Measurements from ENCODE around the gene PCLO.
"Not testable (repeated sequence)": the region's sequence is repeated elsewhere in the genome, so short reads cannot be mapped to it uniquely, and the experiment has no call there.

Gene PCLO

DNA sequence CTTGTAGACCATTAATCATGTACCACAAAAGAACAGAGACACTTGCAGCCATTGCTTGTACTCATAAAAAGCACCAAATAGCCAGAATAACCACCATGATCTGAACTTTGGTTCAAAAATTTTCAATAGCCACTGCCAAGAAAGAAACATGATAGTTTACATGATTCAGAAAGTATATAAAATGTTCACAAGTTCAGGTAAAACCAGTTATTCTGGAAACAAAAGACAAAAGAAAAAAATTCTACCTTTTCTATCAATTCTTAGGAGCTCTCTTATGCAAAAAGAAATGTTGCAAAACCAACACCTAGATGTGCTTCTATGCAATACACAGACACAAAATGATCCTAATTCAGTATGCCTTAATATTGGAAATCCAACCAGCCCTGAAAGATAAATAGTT lies 108.7 kb downstream of the PCLO start:
- DNase-seq (ENCODE audit: low read depth): no peak

DNA sequence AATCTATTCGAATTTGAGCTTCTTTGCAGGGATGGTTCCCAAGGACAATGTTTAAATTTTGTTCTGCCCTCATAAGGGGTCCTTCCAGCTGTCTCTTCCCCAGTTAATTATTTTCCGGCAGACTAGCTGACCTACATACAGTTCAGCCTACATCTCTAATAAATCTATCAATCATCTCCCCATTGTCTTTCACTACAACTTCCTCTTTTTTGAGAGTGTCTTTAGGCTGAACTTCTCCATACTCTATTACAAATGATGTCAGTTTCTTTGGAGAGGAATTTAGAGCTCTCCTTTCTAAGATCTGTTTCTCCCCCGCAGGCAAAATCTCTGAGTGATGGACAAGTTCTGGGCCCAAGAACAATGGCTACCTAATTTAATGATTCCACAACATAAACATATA lies 122.2 kb downstream of the PCLO start:
- DNase-seq (ENCODE audit: low read depth): no peak

DNA sequence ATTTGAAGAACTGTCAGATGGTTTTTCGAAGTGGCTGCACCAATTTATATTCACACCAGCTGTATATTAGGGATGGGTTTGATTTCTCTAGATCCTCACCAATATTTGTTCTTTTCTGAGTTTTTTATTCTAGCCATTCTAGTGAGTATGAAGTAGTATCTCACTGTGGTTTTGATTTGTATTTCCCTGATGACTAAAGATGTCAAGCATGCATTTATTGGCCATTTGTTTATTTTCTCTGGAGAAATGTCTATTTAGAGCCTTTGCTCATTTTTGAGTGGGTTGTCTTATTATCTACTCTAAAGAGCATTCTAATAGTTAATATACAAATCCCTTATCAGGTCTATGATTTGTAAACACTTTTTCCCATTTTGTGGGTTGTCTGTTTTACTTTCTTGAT lies 123.9 kb downstream of the PCLO start:
- no peak for DNase-seq (ENCODE audit: low read depth)

DNA sequence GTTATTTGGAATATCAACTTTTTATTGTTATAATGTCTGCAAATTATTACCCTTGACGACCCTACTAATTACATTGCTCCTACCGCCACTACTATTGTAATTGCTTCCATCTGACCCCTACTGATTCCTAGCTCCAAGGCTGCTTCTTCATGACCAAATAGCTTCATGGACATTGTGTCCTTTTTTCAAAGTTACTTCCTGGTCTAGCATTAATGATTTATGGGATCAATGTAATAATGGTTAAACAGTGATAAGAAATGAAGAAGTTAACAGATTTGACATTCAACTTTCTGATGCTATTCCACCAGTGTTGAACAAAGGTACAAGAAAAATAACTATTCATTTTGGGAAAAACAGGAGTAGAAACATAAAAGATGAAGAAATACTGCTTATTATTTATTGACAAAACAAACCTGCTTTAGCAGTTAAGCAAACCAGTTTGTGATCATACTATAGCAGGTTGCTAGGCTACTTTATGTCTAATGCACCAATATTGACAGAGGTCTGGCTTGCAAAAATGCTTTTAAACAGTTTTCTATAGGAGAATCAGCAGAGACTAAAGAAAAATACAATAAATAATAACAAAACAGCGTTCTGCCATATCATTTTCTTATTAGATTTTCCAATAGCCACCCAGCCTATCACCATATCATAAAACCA lies 125.8 kb downstream of the PCLO start:
- no peak for DNase-seq (ENCODE audit: low read depth)

DNA sequence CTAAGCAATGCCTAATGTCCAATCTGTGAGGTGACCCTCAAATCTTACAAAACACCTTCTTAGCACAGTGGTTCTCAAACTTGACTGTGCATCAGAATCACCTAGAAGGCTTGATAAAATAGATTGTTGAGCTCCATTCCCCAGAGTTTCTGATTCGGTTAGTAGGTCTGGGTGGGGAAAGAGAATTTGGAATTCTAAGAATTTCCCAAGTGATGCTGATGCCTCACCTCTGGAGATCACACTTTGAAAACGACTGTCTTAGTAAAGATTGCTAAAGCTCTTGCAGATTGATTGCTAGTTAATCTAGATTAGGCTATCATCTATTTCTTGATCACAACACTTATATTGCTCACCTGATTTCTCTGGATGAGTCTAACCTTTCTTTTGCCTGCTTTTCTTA lies 126.6 kb downstream of the PCLO start:
- no peak for DNase-seq (ENCODE audit: low read depth)

DNA sequence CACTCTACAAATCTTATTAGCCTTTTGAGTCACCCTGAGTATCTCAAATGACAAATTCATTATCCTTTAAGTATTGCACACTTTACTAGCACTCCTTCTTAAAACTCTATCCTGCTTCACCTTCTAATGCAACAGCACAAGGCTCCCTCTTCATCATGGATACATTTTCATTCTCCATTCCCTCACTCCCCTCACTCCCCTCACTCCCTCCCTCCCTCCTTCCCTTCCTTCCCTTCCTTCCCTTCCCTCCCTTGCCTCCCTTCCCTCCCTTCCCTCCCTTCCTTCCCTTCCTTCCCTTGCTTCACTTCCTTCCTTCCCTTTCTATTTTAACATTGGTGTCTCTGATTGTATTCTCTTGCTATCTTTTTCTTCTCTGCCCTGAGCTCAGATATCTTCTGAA lies 130.5 kb downstream of the PCLO start:
- no peak for DNase-seq (ENCODE audit: low read depth)

DNA sequence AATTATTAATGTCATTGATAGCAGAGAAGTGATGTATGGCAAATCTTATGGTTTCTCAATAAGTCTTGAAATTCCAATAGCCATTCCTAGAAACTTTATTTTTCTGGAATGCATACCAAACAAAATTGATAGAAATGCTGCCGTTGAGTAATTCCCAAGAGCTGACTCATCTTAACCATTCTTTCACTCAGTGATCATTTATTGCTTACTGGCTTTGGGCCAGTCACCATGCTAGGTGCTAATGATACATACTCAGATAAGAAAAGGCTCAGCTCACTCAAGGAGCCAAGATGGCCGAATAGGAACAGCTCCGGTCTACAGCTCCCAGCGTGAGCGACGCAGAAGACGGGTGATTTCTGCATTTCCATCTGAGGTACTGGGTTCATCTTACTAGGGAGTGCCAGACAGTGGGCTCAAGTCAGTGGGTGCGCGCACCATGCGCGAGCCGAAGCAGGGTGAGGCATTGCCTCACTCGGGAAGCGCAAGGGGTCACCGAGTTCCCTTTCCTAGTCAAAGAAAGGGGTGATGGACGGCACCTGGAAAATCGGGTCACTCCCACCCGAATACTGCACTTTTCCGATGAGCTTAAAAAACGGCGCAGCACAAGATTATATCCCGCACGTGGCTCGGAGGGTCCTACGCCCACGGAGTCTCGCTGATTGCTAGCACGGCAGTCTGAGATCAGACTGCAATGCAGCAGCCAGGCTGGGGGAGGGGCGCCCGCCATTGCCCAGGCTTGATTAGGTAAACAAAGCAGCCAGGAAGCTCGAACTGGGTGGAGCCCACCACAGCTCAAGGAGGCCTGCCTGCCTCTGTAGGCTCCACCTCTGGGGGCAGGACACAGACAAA lies 138.6 kb downstream of the PCLO start:
- DNase-seq (ENCODE audit: low read depth): not testable (repeated sequence)

DNA sequence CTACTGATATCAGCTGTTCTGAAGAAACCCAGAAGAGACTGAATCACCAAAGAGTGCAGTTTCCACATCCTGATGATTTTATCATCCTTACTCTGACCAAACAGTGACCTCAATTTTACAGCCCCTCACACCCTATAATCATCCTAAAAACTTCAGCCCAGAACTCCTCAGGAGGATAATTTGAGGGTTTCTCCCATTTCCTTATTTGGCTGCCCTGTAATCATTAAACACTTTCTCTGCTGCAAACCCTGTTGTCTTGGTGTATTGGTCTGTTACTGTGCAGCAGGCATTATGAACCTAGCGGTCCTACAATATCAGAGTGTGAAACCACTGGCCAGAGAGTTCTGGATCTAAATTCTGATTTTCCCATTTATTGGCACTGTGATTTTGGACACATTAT lies 141.7 kb downstream of the PCLO start:
- no peak for DNase-seq (ENCODE audit: low read depth)

DNA sequence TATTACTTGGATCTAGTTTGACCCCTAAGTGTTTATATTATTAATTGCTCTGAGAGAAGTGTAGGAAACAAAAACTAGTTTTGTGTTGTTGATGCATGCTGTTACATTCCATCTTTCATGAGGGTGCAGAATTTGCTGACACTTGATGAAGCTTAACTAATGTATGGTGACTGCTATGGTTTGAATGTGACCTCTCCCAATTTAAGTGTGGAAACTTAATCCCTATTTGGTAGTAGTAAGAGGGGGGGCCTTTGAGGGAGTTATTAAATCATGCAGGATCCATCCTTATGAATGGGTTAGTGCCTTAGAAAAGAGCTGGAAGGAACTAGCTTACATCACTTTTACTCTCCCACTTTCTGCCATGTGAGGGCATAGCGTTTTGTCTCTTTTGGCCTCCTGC lies 142.5 kb downstream of the PCLO start:
- DNase-seq (ENCODE audit: low read depth): no peak

DNA sequence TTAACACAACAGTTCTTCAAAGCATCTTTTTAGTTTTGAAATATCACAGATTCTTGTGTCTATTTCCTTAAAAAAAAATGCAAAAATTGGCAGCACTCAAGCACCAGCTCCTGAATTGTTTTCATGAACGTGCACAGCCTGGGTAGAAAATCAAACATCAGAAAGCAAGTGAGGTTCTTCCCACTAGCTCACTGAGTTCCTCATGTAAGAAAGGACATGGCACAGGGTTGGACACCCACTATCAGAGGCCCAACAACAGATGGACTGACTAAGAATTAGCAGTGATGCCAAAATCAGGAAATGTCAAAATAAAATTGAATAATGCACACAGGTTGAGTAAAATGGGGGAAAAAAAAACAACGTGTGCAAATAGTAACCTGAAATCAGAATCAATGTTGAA lies 146.8 kb downstream of the PCLO start:
- no peak for DNase-seq (ENCODE audit: low read depth)

DNA sequence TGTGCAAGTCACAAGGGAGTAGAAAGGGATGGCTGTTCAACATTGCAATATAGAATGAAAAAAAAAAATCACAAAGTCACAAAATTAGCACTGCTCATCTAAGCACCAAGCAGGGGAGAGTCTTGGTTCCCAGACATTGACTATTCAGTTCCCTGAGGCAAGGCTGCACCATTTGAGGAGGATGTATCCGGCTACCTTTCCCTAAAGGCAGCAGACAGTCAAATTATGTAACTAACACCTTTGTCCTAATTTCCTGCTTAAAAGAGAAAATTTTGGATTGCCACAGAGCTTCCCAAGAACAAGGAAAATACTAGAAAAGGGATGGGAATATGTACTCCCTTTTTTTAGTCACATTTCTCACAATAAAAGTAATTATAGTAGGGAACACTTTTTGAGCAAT lies 148.1 kb downstream of the PCLO start:
- DNase-seq (ENCODE audit: low read depth): no peak

DNA sequence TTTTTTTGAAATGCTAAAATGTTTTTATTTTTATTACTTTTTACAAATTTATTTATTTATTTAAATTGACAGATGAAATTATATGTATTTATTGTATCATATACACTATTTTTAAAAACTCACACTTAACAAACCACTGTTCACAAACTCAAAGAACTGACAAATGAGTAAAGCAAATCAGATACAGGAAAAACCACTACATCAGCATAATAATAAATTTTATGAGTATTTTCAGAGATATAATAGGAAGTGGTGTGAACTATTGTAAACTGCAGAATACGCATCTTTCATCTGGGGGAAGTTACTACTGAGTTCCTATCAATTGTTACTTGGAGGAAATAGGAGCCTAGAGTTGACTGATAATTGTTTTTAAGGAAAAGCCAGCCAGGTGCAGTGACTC lies 150.7 kb downstream of the PCLO start:
- DNase-seq (ENCODE audit: low read depth): no peak

DNA sequence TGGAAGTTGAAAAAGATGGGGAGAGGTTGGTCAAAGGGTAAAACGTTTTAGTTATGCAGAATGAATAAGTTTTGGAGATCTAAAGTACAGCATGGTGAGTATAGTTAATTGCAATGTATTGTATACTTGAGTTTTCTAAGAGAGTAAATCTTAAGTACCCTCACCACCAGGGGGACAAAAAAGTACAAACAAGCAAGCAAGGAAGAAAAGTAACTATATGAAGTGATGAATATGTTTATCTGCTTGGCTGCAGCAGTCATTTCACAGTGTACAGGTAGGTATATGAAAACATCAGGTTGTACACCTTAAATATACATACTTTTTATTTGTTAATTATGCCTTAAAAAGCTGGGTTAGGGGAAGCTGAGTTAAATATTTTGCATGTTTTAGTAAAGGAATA lies 157.3 kb downstream of the PCLO start:
- DNase-seq (ENCODE audit: low read depth): no peak

DNA sequence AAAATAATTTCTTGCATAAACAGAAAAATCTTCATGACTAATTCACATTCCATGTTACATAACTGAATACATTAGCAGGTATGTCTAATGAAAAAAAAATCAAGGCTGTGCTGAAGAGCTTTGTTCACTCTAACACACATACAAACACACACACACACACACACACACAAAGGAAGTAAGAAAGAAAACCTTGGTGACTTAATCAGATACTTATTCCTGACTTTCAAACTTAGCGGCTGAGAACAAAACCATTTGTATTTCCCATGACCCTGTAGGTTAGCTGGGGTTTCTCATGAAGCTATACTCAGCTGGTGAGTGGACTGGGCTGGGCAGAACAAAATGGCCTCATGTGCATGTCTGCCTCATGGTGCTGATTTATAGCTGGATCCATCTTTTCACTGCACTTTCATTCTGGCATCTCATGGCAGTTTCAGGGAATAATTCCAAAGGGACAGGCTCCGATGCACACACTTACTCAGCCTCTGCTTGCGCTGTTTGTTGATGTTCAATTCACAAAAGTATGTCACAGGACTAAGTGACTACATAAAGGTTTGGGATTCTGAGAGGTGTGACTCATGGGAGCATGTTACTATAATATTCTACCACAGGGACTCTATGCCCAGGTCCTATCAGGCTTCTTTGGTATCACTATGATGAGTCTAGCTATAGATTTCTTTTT lies 161.2 kb downstream of the PCLO start:
- DNase-seq (ENCODE audit: low read depth): no peak

DNA sequence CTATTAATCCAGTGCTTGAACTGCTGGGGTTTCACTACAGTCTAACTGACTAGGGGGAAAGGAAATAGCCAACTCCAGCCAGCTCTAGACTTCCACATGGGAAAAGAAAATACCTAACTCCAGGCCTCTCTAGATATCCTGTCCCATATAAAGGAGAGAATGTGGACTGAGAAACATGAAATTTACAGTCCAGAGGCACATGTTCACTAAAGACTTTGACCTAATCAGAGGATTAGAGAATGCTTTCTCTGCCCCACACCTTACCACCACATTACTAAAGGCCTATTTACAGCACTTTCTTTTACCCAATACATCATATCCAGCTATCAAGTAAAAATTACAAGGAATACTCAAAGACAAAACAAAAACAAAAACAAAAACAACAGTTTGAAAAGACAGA lies 164.2 kb downstream of the PCLO start:
- no peak for DNase-seq (ENCODE audit: low read depth)

DNA sequence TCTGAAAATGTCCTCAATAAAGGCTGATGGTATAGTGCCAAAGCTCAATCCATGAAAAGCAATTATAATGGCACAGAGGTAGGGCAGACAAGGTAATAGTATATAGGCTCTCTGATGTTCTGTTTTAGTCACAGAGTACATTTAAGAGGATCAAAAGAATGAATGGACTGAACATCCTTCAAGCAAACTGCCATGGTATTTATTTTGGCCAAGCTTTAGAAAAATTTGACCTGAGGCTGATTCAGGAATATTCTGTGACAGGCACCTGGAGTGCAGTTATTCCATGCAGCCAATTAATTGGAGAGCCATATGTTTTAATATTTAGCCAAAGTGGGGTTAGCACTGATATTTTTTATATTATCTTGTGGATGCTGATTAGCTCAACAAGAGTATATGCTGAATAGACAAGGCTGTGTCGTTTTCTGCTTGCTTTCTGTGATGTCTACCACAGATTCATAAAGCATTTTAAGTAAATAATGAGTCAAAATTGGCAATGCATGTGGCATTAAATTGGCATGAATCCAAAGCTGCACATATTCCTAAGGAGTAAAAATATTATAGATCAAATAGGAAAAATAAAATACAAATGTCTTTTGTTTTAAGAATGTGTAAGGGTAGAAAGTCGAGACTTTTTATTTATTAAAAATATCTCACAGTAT lies 177.4 kb downstream of the PCLO start:
- no peak for DNase-seq (ENCODE audit: low read depth)

DNA sequence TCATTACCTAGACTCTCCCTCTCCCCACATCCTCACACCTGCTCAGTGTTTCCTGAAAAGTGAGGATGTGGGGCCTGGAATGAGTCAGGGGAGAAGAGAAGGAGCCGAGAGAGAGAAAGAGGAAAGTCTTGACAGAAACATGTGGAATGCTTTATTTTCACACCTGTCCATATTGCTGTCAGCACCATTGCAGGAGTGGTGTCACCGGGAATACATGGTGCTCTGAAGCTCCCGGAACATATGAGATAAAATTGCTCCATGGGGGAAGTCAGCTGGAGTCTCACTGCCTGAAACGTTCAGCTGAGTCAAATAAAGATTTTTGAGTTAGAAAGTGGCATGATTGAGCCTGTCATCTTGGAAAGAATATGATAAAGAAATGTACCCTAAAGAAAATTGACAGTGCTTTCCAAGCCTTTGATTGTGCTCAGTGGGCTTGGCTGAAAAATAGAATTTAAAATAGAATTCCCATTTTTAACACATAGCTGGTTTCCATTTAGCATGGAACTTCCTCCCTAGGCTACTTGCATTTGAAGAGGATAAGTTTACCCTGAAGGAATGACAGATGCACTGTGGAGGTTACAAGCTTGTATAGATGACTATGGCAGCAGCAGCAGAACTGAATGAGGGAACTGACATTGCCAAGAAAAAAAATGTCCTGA lies 182.4 kb downstream of the PCLO start:
- DNase-seq (ENCODE audit: low read depth): no peak

DNA sequence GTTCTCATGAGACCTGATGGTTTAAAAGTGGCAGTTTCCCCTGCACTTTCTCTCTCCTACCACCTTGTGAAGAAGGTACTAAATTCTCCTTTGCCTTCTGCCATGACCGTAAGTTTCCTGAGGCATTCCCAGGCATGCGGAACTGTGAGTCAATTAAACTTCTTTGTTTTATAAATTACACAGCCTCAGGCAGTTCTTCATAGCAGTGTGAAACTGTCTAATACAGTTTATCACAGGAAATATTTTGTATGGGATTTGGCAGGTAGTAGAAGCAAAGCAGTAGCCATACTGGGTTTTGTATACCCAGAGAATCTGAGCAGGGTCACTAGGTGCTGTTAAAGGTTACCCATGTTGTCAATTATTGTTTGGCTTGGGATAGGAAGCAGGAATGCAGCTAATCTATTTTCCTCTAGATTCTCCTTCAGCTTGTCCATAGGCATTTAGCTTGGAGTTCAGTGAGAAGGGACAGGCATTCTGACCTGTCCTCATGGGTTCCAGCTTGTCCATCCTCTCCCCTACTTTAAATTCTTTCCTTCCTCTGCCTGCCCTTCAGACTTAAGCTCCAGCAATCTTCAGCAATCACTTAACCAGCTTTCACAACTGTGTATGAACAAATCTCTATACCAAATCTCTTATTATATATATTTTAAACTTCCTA lies 186.7 kb downstream of the PCLO start:
- DNase-seq (ENCODE audit: low read depth): no peak

DNA sequence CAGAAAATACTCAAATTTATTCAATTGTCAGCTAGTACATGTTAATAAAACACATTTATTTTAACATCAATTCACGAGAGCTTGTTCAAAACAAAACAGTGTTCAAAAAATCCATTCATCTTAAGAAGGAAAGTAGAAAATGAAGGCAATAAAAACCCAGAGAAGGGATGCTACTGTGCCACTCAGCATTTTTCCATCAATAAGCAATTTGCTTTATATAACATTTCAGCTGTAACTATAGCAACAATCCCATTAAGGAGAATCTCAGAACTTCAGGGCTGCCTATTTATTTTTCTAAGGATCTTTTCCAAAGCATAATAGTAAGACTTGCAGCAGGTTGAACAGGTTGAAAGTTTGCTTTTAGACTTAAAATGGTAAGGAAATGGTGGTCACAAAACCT lies 190.5 kb downstream of the PCLO start:
- DNase-seq (ENCODE audit: low read depth): no peak

DNA sequence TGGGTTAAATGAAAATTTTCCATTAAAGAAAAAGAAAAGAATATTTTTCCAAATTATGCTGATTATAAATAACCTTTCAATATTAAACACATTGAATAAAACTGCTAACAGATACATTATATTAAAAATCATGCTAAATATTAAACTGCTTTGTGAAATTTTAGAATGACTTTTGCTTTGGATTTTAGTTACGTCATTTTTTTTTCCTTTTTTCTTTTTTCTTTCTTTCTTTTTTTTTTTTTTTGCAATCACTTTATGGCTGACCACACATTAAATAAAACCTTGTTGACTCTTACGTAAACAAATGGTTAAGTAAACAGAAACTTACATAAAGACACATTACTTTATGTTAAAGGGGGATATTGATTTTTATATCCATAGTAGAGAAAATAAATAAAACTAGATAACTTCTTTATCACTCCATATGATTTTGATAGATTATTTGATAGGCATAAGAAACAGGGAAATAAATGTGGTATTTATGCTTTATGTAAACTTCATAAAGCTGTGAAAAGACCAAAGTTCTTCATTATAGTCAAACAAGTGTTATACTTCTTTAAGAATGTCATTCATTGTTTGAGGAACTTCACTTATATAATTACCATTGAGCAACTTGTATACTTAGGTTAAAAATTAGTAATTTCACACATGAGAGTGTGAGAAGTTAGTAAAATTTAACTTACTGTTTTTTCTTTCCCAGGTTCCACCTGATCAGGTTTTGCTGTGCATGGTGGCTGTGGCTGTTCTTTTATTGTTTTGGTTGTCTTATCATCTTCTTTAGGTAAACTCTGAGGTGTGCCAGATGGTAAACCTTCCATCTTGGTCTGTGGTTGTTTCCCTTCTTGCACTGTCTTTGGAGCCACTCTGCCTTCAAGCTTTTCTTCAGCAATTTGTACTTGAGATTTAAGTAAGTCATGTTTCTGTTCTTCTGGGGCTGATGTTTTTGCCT lies 197.3 kb downstream of the PCLO start:
- no peak for DNase-seq (ENCODE audit: low read depth)

All from GM04504 (cell line).